ENCODE measurements around the gene GPR137.
"Not testable (repeated sequence)": the region's sequence is repeated elsewhere in the genome, so short reads cannot be mapped to it uniquely, and the experiment has no call there.

The GPR137 gene

GRCh38 chr11:64305691-64306562 is 20.3 kb downstream of the GPR137 start:
- TF ChIP-seq CTCF (conservative IDR thresholded peaks at IDR 0.05; ENCODE audit: low read depth, low read length), result peak; percentile 31
- peak overlapping the region; percentile 74 for H3K4me3 ChIP-seq (ENCODE audit: low read depth, low read length)
- DNase-seq (ENCODE audit: low read depth), result peak; percentile 36

- H3K4me3 ChIP-seq (ENCODE audit: low read depth, low read length), result peak overlapping the region; percentile 74
- no peak for DNase-seq (ENCODE audit: low read depth)
- no peak for TF ChIP-seq CTCF (conservative IDR thresholded peaks at IDR 0.05; ENCODE audit: low read depth, low read length)
Measured at GRCh38 chr11:64306563-64306875, 20.9 kb downstream of the GPR137 start.

GRCh38 chr11:64306876-64307622 is 21.4 kb downstream of the GPR137 start:
- peak overlapping the region; percentile 74 for H3K4me3 ChIP-seq (ENCODE audit: low read depth, low read length)
- no peak for TF ChIP-seq CTCF (conservative IDR thresholded peaks at IDR 0.05; ENCODE audit: low read depth, low read length)
- no peak for DNase-seq (ENCODE audit: low read depth)

- DNase-seq (ENCODE audit: low read depth); H3K4me3 ChIP-seq (ENCODE audit: low read depth, low read length): not testable (repeated sequence)
Measured at GRCh38 chr11:64307795-64308194, 22.1 kb downstream of the GPR137 start.

GRCh38 chr11:64312947-64313346 is 27.3 kb downstream of the GPR137 start:
- no peak overlapping the region for H3K4me3 ChIP-seq (ENCODE audit: low read depth, low read length)
- DNase-seq (ENCODE audit: low read depth), result no peak
- TF ChIP-seq CTCF (conservative IDR thresholded peaks at IDR 0.05; ENCODE audit: low read depth, low read length), result no peak

- no peak for DNase-seq (ENCODE audit: low read depth)
- no peak for TF ChIP-seq CTCF (conservative IDR thresholded peaks at IDR 0.05; ENCODE audit: low read depth, low read length)
- no peak overlapping the region for H3K4me3 ChIP-seq (ENCODE audit: low read depth, low read length)
Measured at GRCh38 chr11:64313491-64314145, 28.0 kb downstream of the GPR137 start.

- DNase-seq (ENCODE audit: low read depth), result no peak
- H3K4me3 ChIP-seq (ENCODE audit: low read depth, low read length), result no peak overlapping the region
- peak; percentile 41 for TF ChIP-seq CTCF (conservative IDR thresholded peaks at IDR 0.05; ENCODE audit: low read depth, low read length)
Measured at GRCh38 chr11:64314146-64314804, 28.6 kb downstream of the GPR137 start.
